ENCODE results near the gene GBGT1. TPM values are rescaled to one million over a fixed set of nuclear protein-coding genes. Genes with fewer than 3 reads are reported as not detected.

GBGT1 gene
- total RNA-seq, 3 donors from 2014 or later (not counting 1 experiment from before 2014, with no cell fraction given): 1.4 to 2.2 (median 1.7) TPM

DNA sequence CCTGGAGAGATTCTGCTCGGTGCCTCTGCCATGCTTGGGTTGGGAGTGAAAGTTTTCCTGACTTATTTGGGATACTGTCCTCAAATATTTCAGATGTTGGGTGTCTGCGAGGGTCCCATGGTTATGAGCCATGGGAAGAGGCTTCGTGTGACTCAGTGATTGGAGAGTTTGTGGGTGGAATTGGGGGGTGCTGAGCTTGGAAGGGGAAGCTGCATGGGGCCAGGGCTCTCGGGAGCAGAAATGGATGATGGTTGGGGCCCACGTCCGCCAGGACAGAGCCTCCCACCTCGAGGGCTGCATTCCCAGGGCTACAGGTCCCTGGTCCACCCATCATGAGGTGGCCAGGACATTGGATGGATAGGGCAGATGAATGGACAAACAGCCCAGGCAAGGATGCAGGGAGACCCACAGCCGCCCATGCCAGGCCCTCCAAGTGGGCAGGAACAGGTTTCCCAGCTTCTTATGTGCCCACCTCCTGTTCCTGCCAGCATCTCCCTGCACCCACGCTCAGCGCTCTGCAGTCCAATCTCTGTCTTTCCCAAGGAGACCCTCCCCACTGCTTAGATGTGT is 39.9 kb upstream of the GBGT1 start:
- Histone ChIP-seq H3K4me3 (ENCODE audit: low read length) (no peak overlapping the region), H3K27me3 (ENCODE audit: control insufficient read depth, insufficient read depth, low read length) (no peaks in the 10 kb centered on the region), H3K4me1 (ENCODE audit: control insufficient read depth, insufficient read depth, low read length) (no peaks in the 10 kb centered on the region), H3K36me3 (ENCODE audit: control insufficient read depth, insufficient read depth, low read length) (no peaks in the 10 kb centered on the region), H3K9me3 (ENCODE audit: control insufficient read depth, insufficient read depth, low read length) (no peaks in the 10 kb centered on the region), H3K27ac (ENCODE audit: low read length) (no peak overlapping the region)
- no peaks in the 10 kb centered on the region for H3K36me3 Mint-ChIP-seq
- TF ChIP-seq CTCF (IDR thresholded peaks at IDR 0.05): no peak
- intact Hi-C loops (cut with micrococcal nuclease): no loop called here
- ATAC-seq: no peak
- no peak overlapping the region for H3K4me3 Mint-ChIP-seq
- H3K27ac Mint-ChIP-seq: no peak overlapping the region
- 76% methylated on average over 10 of the region's 10 CpGs for WGBS (ENCODE audit: insufficient coverage)
- H3K27me3 Mint-ChIP-seq (ENCODE audit: low read depth in 2 of 2): peaks cover 10 to 12% of the 10 kb centered on the region in 2 donors
- no peaks in the 10 kb centered on the region for H3K9me3 Mint-ChIP-seq
- H3K4me1 Mint-ChIP-seq: peaks cover 8 to 15% of the 10 kb centered on the region in 2 donors
- no peak for DNase-seq

DNA sequence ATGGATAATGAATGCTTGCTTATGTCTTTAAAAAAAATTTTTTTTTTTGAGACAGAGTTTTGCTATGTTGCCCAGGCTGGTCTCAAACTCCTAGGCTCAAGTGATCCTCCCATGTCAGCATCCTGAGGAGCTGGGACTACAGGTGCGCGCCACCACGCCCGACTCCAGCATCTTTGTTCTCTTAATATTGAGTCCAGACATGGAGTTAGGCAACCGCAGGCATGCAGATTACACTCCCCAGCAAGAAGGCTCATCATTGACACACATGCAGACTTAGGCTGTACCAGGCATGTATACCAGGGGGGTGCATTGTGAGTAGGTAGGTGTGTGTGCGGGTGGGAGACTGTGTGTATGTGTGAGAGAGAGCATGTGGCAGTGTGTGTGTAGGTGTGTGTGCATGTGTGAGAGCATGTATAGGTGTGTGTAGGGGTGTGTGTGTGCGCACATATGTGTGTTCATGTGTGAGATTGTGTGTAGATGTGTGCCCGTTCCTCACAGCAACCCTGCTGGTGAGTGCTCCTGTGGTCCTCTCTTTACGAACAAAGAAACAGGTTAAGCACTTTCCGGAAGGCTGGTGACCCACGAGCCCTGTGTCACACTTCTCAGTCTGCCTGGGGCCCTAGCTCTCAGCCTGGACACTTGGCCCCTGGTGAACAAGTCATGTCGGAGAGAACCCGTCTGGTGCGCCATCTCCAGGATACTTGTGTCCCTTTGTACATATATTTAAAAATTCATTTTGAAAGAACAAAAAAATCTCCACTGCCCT is 39.2 kb upstream of the GBGT1 start:
- H3K27me3 ChIP-seq (ENCODE audit: control insufficient read depth, insufficient read depth, low read length): no peaks in the 10 kb centered on the region
- intact Hi-C loops (cut with micrococcal nuclease): no loop called here
- Mint-ChIP-seq H3K36me3 (no peaks in the 10 kb centered on the region), H3K9me3 (no peaks in the 10 kb centered on the region), H3K4me3 (no peak overlapping the region), H3K27me3 (ENCODE audit: low read depth in 2 of 2) (peaks cover 10 to 15% of the 10 kb centered on the region in 2 donors), H3K4me1 (peaks cover 8 to 15% of the 10 kb centered on the region in 2 donors), H3K27ac (no peak overlapping the region)
- ATAC-seq: no peak
- H3K36me3 ChIP-seq (ENCODE audit: control insufficient read depth, insufficient read depth, low read length): no peaks in the 10 kb centered on the region
- no peaks in the 10 kb centered on the region for H3K9me3 ChIP-seq (ENCODE audit: control insufficient read depth, insufficient read depth, low read length)
- DNase-seq: no peak
- no peak overlapping the region for H3K4me3 ChIP-seq (ENCODE audit: low read length)
- 91% methylated on average over 14 of the region's 14 CpGs for WGBS (ENCODE audit: insufficient coverage)
- no peak overlapping the region for H3K27ac ChIP-seq (ENCODE audit: low read length)
- no peaks in the 10 kb centered on the region for H3K4me1 ChIP-seq (ENCODE audit: control insufficient read depth, insufficient read depth, low read length)
- no peak for TF ChIP-seq CTCF (IDR thresholded peaks at IDR 0.05)

GRCh38 chr9:133202145-133202513 is 38.4 kb upstream of the GBGT1 start:
- 86% methylated on average over 11 of the region's 11 CpGs for WGBS (ENCODE audit: insufficient coverage)
- H3K27me3 Mint-ChIP-seq (ENCODE audit: low read depth in 2 of 2): peaks cover 10 to 15% of the 10 kb centered on the region in 2 donors
- H3K27ac Mint-ChIP-seq: no peak overlapping the region
- intact Hi-C loops (cut with micrococcal nuclease): no loop called here
- Histone ChIP-seq H3K4me3 (ENCODE audit: low read length) (no peak overlapping the region), H3K36me3 (ENCODE audit: control insufficient read depth, insufficient read depth, low read length) (no peaks in the 10 kb centered on the region), H3K27ac (ENCODE audit: low read length) (no peak overlapping the region), H3K27me3 (ENCODE audit: control insufficient read depth, insufficient read depth, low read length) (no peaks in the 10 kb centered on the region), H3K4me1 (ENCODE audit: control insufficient read depth, insufficient read depth, low read length) (no peaks in the 10 kb centered on the region), H3K9me3 (ENCODE audit: control insufficient read depth, insufficient read depth, low read length) (no peaks in the 10 kb centered on the region)
- no peaks in the 10 kb centered on the region for H3K9me3 Mint-ChIP-seq
- peaks cover 8 to 15% of the 10 kb centered on the region in 2 donors for H3K4me1 Mint-ChIP-seq
- ATAC-seq (no peak), DNase-seq (no peak)
- no peaks in the 10 kb centered on the region for H3K36me3 Mint-ChIP-seq
- H3K4me3 Mint-ChIP-seq: no peak overlapping the region
- TF ChIP-seq CTCF (IDR thresholded peaks at IDR 0.05): no peak

Data from natural killer cell (primary cell).